ENCODE data around the gene CD300E. TPM values are rescaled to one million over a fixed set of nuclear protein-coding genes. Genes with fewer than 3 reads are reported as not detected.

Gene CD300E
- total RNA-seq, 2 experiments from 2014 or later = 0.93 to 0.98 TPM

- TF ChIP-seq CTCF (IDR thresholded peaks at IDR 0.05) = no peak
- no peaks in the 10 kb centered on the region for H3K36me3 Mint-ChIP-seq (ENCODE audit: low read depth)
- Histone ChIP-seq H3K9me3 (ENCODE audit: control insufficient read depth in 1 of 2, insufficient read depth in 1 of 2, low read length in 2 of 2) (no peaks in the 10 kb centered on the region), H3K27ac (ENCODE audit: low read depth in 1 of 2, low read length in 2 of 2) (no peak within 1 kb of the TSS), H3K36me3 (ENCODE audit: insufficient read depth, low read length) (no peaks in the 10 kb centered on the region), H3K4me3 (ENCODE audit: low read length) (no peak within 1 kb of the TSS), H3K4me1 (ENCODE audit: insufficient read depth, low read length) (peaks cover 11% of the 10 kb centered on the region), H3K27me3 (ENCODE audit: control insufficient read depth in 1 of 2, insufficient read depth in 2 of 2, low read length in 2 of 2) (peaks cover 8 to 14% of the 10 kb centered on the region in 2 experiments)
- no peak within 1 kb of the TSS for H3K27ac Mint-ChIP-seq
- peak in 2 of 14 experiments; percentile 11 to 15 for DNase-seq
- CTCF ChIA-PET = no interaction called here
- H3K4me3 Mint-ChIP-seq = no peak within 1 kb of the TSS
- H3K4me1 Mint-ChIP-seq (ENCODE audit: low read depth) = no peaks in the 10 kb centered on the region
- no peak for ATAC-seq (ENCODE audit: poor library complexity)
- H3K9me3 Mint-ChIP-seq = no peaks in the 10 kb centered on the region
- intact Hi-C loops (cut with DNase I, micrococcal nuclease) = no loop called here
- POLR2A ChIA-PET = no interaction called here
- H3K27me3 Mint-ChIP-seq = peaks cover 38% of the 10 kb centered on the region
Observed at GRCh38 chr17:74567397-74567796, 56.1 kb downstream of the CD300E start, which contains the start of gene CD300H. CD300H (minus strand) TSS chr17:74567509.

DNA sequence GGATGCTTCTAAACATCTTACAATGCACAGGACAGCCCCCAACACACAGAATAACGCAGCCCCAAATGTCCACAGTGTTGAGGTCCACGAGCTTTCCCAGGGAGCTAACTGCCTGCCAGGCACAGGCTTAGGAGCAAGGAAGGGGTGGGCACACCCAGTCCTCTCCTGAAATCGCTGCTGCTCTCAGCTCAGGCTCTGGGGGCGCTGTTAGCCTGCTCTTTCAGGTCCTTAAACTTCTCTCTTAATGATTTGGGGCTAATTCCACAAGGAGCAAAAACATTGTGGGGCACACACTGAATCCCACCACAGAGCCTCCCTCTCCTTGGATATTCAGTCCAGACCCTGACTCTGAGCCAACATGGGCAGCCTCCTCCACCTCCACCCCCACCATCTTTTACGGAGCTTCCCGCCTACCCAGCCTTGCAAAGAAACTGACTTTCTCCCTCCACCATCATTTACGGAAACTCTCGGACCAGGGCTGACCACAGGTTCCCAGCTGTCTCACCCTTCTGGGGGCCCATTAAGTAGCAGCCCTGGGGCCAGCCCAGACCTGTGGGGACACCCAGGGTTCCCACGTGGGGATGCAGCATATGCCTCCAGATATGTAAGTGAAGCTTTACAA, 57.3 kb downstream of the CD300E start:
- ATAC-seq (ENCODE audit: poor library complexity) (peak; percentile 39), DNase-seq (peak in 8 of 14 experiments; percentile 3 to 56 (median 22))
- no peak overlapping the region for H3K4me3 ChIP-seq (ENCODE audit: low read length)
- Mint-ChIP-seq H3K4me1 (ENCODE audit: low read depth) (peaks cover 8% of the 10 kb centered on the region), H3K4me3 (no peak overlapping the region), H3K27me3 (peaks cover 33% of the 10 kb centered on the region), H3K27ac (no peak overlapping the region), H3K9me3 (no peaks in the 10 kb centered on the region), H3K36me3 (ENCODE audit: low read depth) (no peaks in the 10 kb centered on the region)
- no peak overlapping the region for H3K27ac ChIP-seq (ENCODE audit: low read depth in 1 of 2, low read length in 2 of 2)
- intact Hi-C loops (cut with DNase I, micrococcal nuclease) = no loop called here
- H3K27me3 ChIP-seq (ENCODE audit: control insufficient read depth in 1 of 2, insufficient read depth in 2 of 2, low read length in 2 of 2) = peaks cover 8 to 14% of the 10 kb centered on the region in 2 experiments
- POLR2A ChIA-PET = no interaction called here
- H3K36me3 ChIP-seq (ENCODE audit: insufficient read depth, low read length) = no peaks in the 10 kb centered on the region
- peaks cover 11% of the 10 kb centered on the region for H3K4me1 ChIP-seq (ENCODE audit: insufficient read depth, low read length)
- CTCF ChIA-PET = interaction anchor here (0.5 to 1.8 kb wide), 2 partner anchors 9 to 196 kb away, joined by 5 to 10 read pairs; no protein-coding TSS in a partner anchor
- H3K9me3 ChIP-seq (ENCODE audit: control insufficient read depth in 1 of 2, insufficient read depth in 1 of 2, low read length in 2 of 2) = no peaks in the 10 kb centered on the region
- peak; percentile 60 for TF ChIP-seq CTCF (IDR thresholded peaks at IDR 0.05)

DNA sequence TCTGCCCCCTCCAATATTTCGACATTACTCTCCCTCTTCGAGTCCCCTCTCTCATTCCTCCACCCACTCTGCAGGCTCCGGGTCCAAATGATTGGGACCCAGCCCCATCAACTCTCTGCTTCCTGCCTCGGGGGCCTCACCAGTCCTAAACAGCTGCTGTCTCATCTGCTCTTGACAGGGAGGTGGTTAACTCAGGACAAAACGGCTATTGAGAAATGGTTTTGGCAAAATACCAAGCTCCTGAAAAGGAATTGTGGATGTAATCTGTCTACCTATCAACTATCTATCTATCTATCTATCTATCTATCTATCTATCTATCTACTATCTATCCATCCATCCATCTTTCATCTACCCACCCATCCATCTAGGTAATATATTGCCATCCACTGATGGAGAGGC, 58.4 kb downstream of the CD300E start:
- Mint-ChIP-seq H3K9me3 (no peaks in the 10 kb centered on the region), H3K27ac (no peak overlapping the region), H3K4me3 (no peak overlapping the region), H3K27me3 (peaks cover 26% of the 10 kb centered on the region), H3K36me3 (ENCODE audit: low read depth) (no peaks in the 10 kb centered on the region), H3K4me1 (ENCODE audit: low read depth) (peaks cover 16% of the 10 kb centered on the region)
- TF ChIP-seq CTCF (IDR thresholded peaks at IDR 0.05) = no peak
- H3K9me3 ChIP-seq (ENCODE audit: control insufficient read depth in 1 of 2, insufficient read depth in 1 of 2, low read length in 2 of 2) = no peaks in the 10 kb centered on the region
- ChIA-PET CTCF (interaction anchor here (1.8 kb wide), 1 partner anchor 10 kb away, joined by 10 read pairs; no protein-coding TSS in a partner anchor), POLR2A (no interaction called here)
- H3K27ac ChIP-seq (ENCODE audit: low read depth in 1 of 2, low read length in 2 of 2) = no peak overlapping the region
- no peaks in the 10 kb centered on the region for H3K36me3 ChIP-seq (ENCODE audit: insufficient read depth, low read length)
- peaks cover 8 to 14% of the 10 kb centered on the region in 2 experiments for H3K27me3 ChIP-seq (ENCODE audit: control insufficient read depth in 1 of 2, insufficient read depth in 2 of 2, low read length in 2 of 2)
- ATAC-seq (ENCODE audit: poor library complexity) = no peak
- intact Hi-C loops (cut with DNase I, micrococcal nuclease) = no loop called here
- H3K4me3 ChIP-seq (ENCODE audit: low read length) = no peak overlapping the region
- H3K4me1 ChIP-seq (ENCODE audit: insufficient read depth, low read length) = peaks cover 11% of the 10 kb centered on the region
- DNase-seq = no peak

All from CD4-positive, alpha-beta T cell (primary cell).